ENCODE data around the gene KCNQ2.

The KCNQ2 gene

GRCh38 chr20:63501818-63502670 is 29.6 kb upstream of the KCNQ2 start:
- DNase-seq (ENCODE audit: low read depth), result no peak

GRCh38 chr20:63500902-63501817 is 28.7 kb upstream of the KCNQ2 start:
- no peak for DNase-seq (ENCODE audit: low read depth)

- DNase-seq (ENCODE audit: low read depth), result no peak
These were observed 27.9 kb upstream of the KCNQ2 start for GRCh38 chr20:63500151-63500901.

GRCh38 chr20:63499338-63499969 is 27.0 kb upstream of the KCNQ2 start:
- DNase-seq (ENCODE audit: low read depth), result no peak

DNA sequence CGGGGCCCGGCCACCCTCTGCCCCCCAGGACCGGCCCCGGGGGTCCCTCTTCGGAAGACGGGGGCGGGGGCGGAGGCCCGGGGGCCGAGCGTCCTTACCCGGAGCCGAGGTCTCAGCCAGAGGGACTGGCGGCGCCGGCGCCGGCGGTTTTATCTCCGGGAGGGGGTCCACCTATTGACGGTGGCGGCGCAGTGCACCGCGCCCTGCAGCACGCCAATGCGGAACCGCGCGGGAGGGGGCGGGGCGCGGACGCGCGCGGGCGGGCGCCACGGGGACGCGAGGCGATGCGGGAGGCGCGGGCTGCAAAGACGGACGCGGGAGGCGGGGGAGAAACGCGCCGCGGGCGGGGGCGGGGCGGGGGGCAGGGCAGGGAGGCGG is 26.5 kb upstream of the KCNQ2 start, which contains the start of gene EEF1A2:
Gene EEF1A2 (minus strand): TSS at position 124 of the 378 bp plus-strand sequence. CDS start 1,320 bp downstream, outside the sequence.
- DNase-seq (ENCODE audit: low read depth), result no peak

DNA sequence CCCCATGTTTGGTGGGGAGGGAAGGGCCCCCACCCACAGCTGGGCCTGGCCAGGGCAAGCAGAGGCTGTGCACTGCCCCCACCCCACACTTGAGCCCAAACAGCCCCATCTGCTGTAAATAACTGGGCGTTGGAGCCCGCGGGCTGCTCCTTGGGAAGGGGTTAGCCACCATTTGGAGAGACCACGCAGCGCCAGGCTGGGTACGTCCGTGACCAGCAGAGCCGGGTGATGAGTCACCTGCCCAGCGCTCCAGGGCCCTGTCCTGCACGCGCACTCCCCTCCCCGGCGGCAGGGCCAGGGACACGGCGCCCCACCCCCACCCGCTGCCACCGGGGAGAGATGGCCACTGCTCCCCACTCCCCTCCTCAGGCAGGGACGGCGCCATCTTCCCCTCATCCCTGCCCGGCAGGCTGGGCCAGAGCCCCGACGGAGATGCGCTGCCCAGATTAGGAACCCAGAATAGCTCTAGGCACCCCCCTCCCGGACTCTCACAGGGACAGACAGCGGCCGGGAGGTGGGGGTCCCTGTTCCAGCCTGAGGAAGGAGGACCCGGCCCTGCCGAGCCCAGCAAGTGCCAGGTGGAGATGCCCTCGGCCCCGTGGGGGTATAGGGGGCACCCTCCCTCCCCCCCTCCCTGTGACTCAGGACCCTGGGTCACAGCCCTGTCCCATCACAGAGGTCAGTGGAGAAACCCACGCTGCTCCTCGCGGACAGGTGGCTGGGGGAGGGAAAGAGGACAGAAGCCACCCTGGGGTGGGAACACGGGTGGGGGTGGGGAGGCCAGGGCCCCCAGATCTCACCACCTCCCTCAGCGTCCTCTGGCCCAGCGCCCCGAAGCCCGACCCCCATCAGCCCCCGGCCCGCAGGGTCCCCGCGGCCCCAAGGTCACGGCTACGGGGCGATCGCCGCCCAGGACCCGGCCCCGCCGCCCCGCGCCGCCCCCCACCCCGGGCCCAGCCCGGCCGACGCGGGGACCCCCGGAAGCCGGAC is 25.8 kb upstream of the KCNQ2 start:
- DNase-seq (ENCODE audit: low read depth), result no peak

DNA sequence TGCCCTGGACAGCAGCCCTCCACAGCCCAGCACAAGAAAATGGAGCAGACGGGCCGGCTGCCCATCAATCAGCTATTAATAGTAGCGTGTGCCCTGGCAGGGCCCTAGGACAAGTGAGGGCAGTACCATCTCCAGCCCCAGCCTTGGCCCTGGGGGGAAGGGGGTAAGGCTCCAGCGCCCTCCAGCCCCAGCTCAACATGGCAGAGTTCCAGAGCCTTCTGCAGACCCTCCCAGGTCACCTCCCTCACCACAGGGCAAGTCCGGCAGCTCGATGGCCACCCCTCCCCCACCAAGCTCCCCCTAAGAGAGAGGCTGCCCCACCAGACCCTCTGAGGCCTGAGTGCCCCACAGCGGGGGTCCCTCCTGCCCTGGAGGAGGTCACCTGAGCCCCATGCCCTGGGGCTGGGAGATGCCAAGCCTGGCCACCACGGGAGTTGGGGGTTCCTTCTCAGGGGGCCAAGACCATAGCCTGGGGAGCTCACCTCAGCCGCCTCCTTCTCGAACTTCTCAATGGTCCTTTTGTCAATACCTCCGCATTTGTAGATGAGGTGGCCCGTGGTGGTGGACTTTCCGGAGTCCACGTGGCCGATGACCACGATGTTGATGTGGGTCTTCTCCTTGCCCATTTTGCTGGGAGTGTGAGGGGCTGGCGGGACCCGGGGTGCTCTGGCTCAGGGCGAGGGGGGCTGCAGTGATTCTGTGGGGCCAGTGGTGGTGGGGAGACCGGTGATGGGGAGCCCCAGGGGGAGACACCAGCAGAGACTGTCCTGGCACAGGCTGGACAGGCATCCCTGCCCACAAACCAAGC is 24.9 kb upstream of the KCNQ2 start:
- DNase-seq (ENCODE audit: low read depth), result no peak

GRCh38 chr20:63496596-63497120 is 24.2 kb upstream of the KCNQ2 start:
- no peak for DNase-seq (ENCODE audit: low read depth)

- no peak for DNase-seq (ENCODE audit: low read depth)
These were observed 23.5 kb upstream of the KCNQ2 start for GRCh38 chr20:63495741-63496595.

DNA sequence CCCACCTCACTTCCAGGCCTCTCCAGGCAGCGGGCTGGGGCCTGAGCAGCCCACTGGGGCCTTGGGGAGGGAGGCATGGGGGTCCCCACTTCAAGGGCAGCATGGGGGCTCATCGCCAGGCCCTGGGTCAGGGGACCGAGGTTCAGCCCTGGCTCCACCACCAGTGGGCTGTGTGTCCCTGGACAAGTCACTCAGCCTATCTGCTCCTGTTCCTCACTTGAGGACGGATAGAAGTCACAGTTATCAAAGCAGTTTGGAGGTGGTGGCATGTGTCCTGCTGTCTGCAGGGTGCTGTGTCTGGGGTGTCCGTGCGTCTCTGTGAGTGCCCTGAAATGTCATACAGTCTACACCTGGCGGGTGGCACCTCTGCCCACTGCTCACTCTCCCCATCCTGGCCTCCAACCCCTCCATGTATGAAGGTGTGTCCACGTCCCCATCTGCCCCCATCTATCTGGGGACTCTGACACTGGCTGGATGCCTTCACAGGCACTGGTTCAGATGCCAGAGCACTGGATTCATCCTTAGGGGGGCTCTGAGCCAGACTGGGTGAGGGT is 22.8 kb upstream of the KCNQ2 start:
- DNase-seq (ENCODE audit: low read depth), result no peak

DNA sequence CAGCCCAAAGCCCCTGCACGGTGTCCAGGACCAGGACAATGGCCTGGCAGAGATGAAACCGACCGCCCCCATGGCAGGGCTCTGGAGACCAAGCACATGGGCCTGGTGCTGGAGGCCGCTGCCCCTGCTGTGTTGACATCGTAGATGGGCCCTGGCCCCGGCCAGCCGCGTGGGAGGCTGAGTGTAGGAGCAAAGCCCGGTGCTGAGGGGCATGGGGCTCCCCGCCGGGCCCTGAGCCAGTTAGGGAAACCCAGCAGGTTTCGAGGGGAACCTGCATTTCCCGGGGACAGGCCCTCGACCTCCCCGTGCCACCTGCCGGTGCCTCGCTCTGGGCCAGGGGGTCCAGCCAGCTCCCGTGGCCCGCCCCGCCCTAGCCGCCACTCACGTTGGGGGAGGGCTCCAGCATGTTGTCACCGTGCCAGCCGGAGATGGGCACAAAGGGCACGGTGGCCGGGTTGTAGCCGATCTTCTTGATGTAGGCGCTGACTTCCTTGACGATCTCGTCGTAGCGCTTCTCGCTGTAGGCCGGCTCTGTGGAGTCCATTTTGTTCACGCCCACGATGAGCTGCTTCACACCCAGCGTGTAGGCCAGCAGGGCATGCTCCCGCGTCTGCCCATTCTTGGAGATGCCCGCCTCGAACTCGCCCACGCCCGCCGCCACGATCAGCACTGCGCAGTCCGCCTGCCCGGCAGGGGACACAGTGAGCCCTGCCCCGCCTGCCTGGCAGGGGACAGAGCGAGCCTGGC is 22.1 kb upstream of the KCNQ2 start:
- DNase-seq (ENCODE audit: low read depth), result no peak

GRCh38 chr20:63494084-63494419 is 21.6 kb upstream of the KCNQ2 start:
- DNase-seq (ENCODE audit: low read depth), result no peak

DNA sequence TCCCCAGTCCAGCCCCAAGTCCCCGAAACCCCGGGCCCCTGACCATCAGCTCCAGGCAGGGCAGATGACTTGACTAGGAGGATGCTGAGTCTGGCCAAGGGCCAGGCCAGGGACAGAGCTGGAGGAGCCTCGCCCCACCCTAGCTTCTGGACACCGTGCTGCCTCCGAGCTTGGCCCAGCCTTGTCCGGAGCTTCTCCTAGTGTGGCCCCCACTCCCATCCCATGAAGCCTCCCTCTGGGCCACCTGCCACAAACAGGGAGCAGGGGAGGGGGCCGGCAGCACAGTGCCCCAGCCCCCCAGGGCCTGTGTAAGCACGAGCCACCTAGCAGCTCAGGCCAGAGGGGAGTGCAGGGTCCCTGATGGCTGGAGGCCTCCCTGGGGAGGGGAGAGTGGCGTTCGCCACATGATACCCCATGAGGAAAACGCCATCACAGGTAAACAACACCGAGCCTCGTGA is 21.1 kb upstream of the KCNQ2 start:
- DNase-seq (ENCODE audit: low read depth), result no peak

GRCh38 chr20:63492982-63493381 is 20.5 kb upstream of the KCNQ2 start:
- DNase-seq (ENCODE audit: low read depth), result no peak

GRCh38 chr20:63492518-63492917 is 20.1 kb upstream of the KCNQ2 start:
- DNase-seq (ENCODE audit: low read depth), result no peak

- no peak for DNase-seq (ENCODE audit: low read depth)
These were observed 19.3 kb upstream of the KCNQ2 start for GRCh38 chr20:63491635-63492230.

- DNase-seq (ENCODE audit: low read depth), result no peak
These were observed 18.6 kb upstream of the KCNQ2 start for GRCh38 chr20:63491078-63491477.
